MM.1S (cell line): ENCODE measurements around the gene DCDC2C.

Experiments
- DNase-seq: peaks from one replicate; pipeline ENCODE4 v3.0.0-alpha.2; 2015
- H2AFZ ChIP-seq: fragments of 300-600 bp; sonication (generic); 2 replicates; pipeline ENCODE4 v1.6.0; 2016; ENCODE audit warnings: antibody characterized with exemption, low read length
- H3F3A ChIP-seq: fragments of 300-600 bp; sonication (generic); 2 replicates; pipeline ENCODE4 v1.6.1; 2016; ENCODE audit warnings: mild to moderate bottlenecking, antibody characterized with exemption, low read length, moderate library complexity, mixed read lengths; ENCODE audit not compliant: insufficient read depth
- H3K27ac ChIP-seq: fragments of 300-600 bp; sonication (generic); 2 replicates; pipeline ENCODE4 v1.5.1; 2016; ENCODE audit warnings: mild to moderate bottlenecking, low read length
- H3K27me3 ChIP-seq: fragments of 300-600 bp; sonication (generic); replicated peaks from 2 replicates; pipeline ENCODE4 v1.6.0; 2016; ENCODE audit warnings: low read length; ENCODE audit not compliant: insufficient read depth
- H3K36me3 ChIP-seq: fragments of 300-600 bp; sonication (generic); replicated peaks from 2 replicates; pipeline ENCODE4 v1.6.1; 2016; ENCODE audit warnings: mild to moderate bottlenecking, low read length, mixed read lengths; ENCODE audit not compliant: insufficient read depth
- H3K4me1 ChIP-seq: fragments of 300-600 bp; sonication (generic); 2 replicates; pipeline ENCODE4 v1.6.1; 2016; ENCODE audit warnings: low read length, mixed read lengths
- H3K4me2 ChIP-seq: fragments of 300-600 bp; sonication (generic); 2 replicates; pipeline ENCODE4 v1.6.0; 2016; ENCODE audit warnings: low read depth, low read length
- H3K4me3 ChIP-seq: fragments of 300-600 bp; sonication (generic); 2 replicates; pipeline ENCODE4 v1.5.1; 2016; ENCODE audit warnings: low read length, mixed read lengths
- H3K79me2 ChIP-seq: fragments of 300-600 bp; sonication (generic); 2 replicates; pipeline ENCODE4 v1.6.1; 2016; ENCODE audit warnings: mixed run types, low read length, mixed read lengths
- H3K9ac ChIP-seq: fragments of 300-600 bp; sonication (generic); 2 replicates; pipeline ENCODE4 v1.6.1; 2016; ENCODE audit warnings: low read length, mixed read lengths
- H3K9me2 ChIP-seq: fragments of 300-600 bp; sonication (generic); replicated peaks from 2 replicates; pipeline ENCODE4 v1.6.1; 2016; ENCODE audit warnings: mild to moderate bottlenecking, low read length, mixed read lengths; ENCODE audit not compliant: insufficient read depth
- H3K9me3 ChIP-seq: fragments of 300-600 bp; sonication (generic); replicated peaks from 2 replicates; pipeline ENCODE4 v1.6.1; 2016; ENCODE audit warnings: mild to moderate bottlenecking, low read length, mixed read lengths; ENCODE audit not compliant: insufficient read depth
- H4K20me1 ChIP-seq: fragments of 300-600 bp; sonication (generic); 2 replicates; pipeline ENCODE4 v1.6.1; 2016; ENCODE audit warnings: mild to moderate bottlenecking, low read length, moderate library complexity, mixed read lengths; ENCODE audit not compliant: insufficient read depth
- CTCF ChIP-seq: fragments of 300-600 bp; sonication (generic); IDR thresholded peaks from 2 replicates; pipeline ENCODE4 v1.5.1; 2016; ENCODE audit warnings: antibody characterized with exemption, low read length, mixed read lengths
- EZH2 ChIP-seq: fragments of 300-600 bp; sonication (generic); optimal IDR thresholded peaks from 2 replicates; pipeline ENCODE3; 2017; ENCODE audit warnings: low read depth, mild to moderate bottlenecking, antibody characterized with exemption, low read length, mixed read lengths
- EZH2phosphoT487 ChIP-seq: fragments of 300-600 bp; sonication (generic); IDR thresholded peaks from 2 replicates; pipeline ENCODE4 v1.6.1; 2018; ENCODE audit warnings: antibody characterized with exemption, low read length

The DCDC2C gene

GRCh38 chr2:3848776-3849175 is 145.4 kb downstream of the DCDC2C start:
- H3K27me3 ChIP-seq: no peaks in the 10 kb centered on the region
- no peaks in the 10 kb centered on the region for H3K9me3 ChIP-seq
- no peak overlapping the region for H3K4me3 ChIP-seq
- H3K79me2 ChIP-seq: no peaks in the 10 kb centered on the region
- H4K20me1 ChIP-seq: no peaks in the 10 kb centered on the region
- H3F3A ChIP-seq: no peaks in the 10 kb centered on the region
- no peak overlapping the region for H3K4me2 ChIP-seq
- no peak for DNase-seq
- no peaks in the 10 kb centered on the region for H3K9me2 ChIP-seq
- H3K36me3 ChIP-seq: no peaks in the 10 kb centered on the region
- no peaks in the 10 kb centered on the region for H3K4me1 ChIP-seq
- H3K27ac ChIP-seq: no peak overlapping the region
- H3K9ac ChIP-seq: no peak overlapping the region
- TF ChIP-seq EZH2phosphoT487 (no peak), EZH2 (no peak), CTCF (no peak)
- no peak overlapping the region for H2AFZ ChIP-seq

- Histone ChIP-seq H3K9me2 (no peaks in the 10 kb centered on the region), H3K4me1 (no peaks in the 10 kb centered on the region), H3K9ac (no peak overlapping the region), H3F3A (no peaks in the 10 kb centered on the region), H3K79me2 (no peaks in the 10 kb centered on the region), H3K27me3 (no peaks in the 10 kb centered on the region), H3K9me3 (no peaks in the 10 kb centered on the region), H3K27ac (no peak overlapping the region), H3K4me2 (no peak overlapping the region), H3K36me3 (no peaks in the 10 kb centered on the region), H4K20me1 (no peaks in the 10 kb centered on the region), H2AFZ (no peak overlapping the region), H3K4me3 (no peak overlapping the region)
- TF ChIP-seq EZH2: no peak
- no peak for TF ChIP-seq CTCF
- TF ChIP-seq EZH2phosphoT487: no peak
- DNase-seq: no peak
Observed at GRCh38 chr2:3849213-3849612, 145.8 kb downstream of the DCDC2C start.

GRCh38 chr2:3857576-3857975 is 154.2 kb downstream of the DCDC2C start:
- H3K27ac ChIP-seq: no peak overlapping the region
- no peak for TF ChIP-seq EZH2phosphoT487
- no peak for TF ChIP-seq EZH2
- no peak for TF ChIP-seq CTCF
- no peaks in the 10 kb centered on the region for H3K4me1 ChIP-seq
- no peaks in the 10 kb centered on the region for H3K36me3 ChIP-seq
- H3K9me2 ChIP-seq: no peaks in the 10 kb centered on the region
- no peaks in the 10 kb centered on the region for H4K20me1 ChIP-seq
- H3K4me2 ChIP-seq: no peak overlapping the region
- H3K9ac ChIP-seq: no peak overlapping the region
- no peaks in the 10 kb centered on the region for H3K27me3 ChIP-seq
- H2AFZ ChIP-seq: no peak overlapping the region
- no peak for DNase-seq
- no peaks in the 10 kb centered on the region for H3K9me3 ChIP-seq
- H3K4me3 ChIP-seq: no peak overlapping the region
- H3K79me2 ChIP-seq: no peaks in the 10 kb centered on the region
- no peaks in the 10 kb centered on the region for H3F3A ChIP-seq
